ENCODE data around the gene PROK1. TPM values are rescaled to one million over a fixed set of nuclear protein-coding genes. Genes with fewer than 3 reads are reported as not detected.

The PROK1 gene
- total RNA-seq, 1 experiment from 2014 or later: 0.22 TPM

DNA sequence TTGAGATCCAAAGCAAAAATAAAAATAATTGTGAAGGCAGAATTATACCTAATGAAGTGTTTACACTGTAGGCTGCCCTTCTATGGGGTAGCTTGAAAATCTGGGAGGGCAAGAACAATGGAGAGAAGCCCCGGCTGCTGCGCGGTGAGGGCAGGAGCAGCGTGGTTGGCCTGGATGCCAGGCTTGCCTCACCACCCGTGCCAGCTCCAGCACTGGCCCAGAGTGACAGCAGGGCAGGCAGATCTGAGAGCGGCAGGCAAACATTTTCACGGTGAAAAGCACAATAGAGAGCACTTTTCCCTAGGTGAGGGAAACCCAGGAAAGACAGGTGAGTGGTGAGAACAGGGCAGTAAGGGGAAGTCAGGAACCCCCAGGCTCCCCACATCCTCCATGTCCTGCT, 1.4 kb downstream of the PROK1 start:
- Histone ChIP-seq H3K4me1 (ENCODE audit: control insufficient read depth in 1 of 2, insufficient read depth in 2 of 2, low read length in 2 of 2) (no peaks in the 10 kb centered on the region), H2AFZ (ENCODE audit: low read depth, low read length, poor library complexity, severe bottlenecking) (no peak overlapping the region), H3K9ac (ENCODE audit: low read length) (no peak overlapping the region), H3K79me2 (ENCODE audit: insufficient read depth, low read length) (no peaks in the 10 kb centered on the region), H4K20me1 (ENCODE audit: insufficient read depth) (no peaks in the 10 kb centered on the region), H3K27me3 (ENCODE audit: insufficient read depth, low read length) (peaks cover 38% of the 10 kb centered on the region), H3K36me3 (ENCODE audit: control insufficient read depth in 1 of 2, insufficient read depth in 2 of 2, low read length in 2 of 2) (no peaks in the 10 kb centered on the region), H3K27ac (ENCODE audit: low read depth, low read length) (no peak overlapping the region), H3K9me3 (ENCODE audit: control insufficient read depth in 1 of 2, insufficient read depth in 1 of 2, low read depth in 1 of 2, low read length in 2 of 2) (no peaks in the 10 kb centered on the region), H3K9me2 (ENCODE audit: insufficient read depth) (no peaks in the 10 kb centered on the region), H3K4me3 (replicated peaks in 1 of 2; ENCODE audit: low read depth in 1 of 2, low read length in 2 of 2) (no peak overlapping the region), H3K4me2 (ENCODE audit: low read length) (no peak overlapping the region)
- intact Hi-C loops (cut with micrococcal nuclease): no loop called here
- TF ChIP-seq ZNF274 (IDR thresholded peaks at IDR 0.05; ENCODE audit: low read depth, low read length): no peak
- no peak for TF ChIP-seq SRF (IDR thresholded peaks at IDR 0.05; ENCODE audit: low read depth)
- TF ChIP-seq CEBPB (IDR thresholded peaks at IDR 0.05; ENCODE audit: low read depth): no peak
- TF ChIP-seq JUND (IDR thresholded peaks at IDR 0.05): no peak
- no peak for TF ChIP-seq YY1 (IDR thresholded peaks at IDR 0.05; ENCODE audit: extremely low read depth, insufficient replicate concordance, low read depth, low read length)
- no peak for TF ChIP-seq POLR2AphosphoS5 (IDR thresholded peaks at IDR 0.05; ENCODE audit: low read depth, low read length)
- TF ChIP-seq, protein P1, sequence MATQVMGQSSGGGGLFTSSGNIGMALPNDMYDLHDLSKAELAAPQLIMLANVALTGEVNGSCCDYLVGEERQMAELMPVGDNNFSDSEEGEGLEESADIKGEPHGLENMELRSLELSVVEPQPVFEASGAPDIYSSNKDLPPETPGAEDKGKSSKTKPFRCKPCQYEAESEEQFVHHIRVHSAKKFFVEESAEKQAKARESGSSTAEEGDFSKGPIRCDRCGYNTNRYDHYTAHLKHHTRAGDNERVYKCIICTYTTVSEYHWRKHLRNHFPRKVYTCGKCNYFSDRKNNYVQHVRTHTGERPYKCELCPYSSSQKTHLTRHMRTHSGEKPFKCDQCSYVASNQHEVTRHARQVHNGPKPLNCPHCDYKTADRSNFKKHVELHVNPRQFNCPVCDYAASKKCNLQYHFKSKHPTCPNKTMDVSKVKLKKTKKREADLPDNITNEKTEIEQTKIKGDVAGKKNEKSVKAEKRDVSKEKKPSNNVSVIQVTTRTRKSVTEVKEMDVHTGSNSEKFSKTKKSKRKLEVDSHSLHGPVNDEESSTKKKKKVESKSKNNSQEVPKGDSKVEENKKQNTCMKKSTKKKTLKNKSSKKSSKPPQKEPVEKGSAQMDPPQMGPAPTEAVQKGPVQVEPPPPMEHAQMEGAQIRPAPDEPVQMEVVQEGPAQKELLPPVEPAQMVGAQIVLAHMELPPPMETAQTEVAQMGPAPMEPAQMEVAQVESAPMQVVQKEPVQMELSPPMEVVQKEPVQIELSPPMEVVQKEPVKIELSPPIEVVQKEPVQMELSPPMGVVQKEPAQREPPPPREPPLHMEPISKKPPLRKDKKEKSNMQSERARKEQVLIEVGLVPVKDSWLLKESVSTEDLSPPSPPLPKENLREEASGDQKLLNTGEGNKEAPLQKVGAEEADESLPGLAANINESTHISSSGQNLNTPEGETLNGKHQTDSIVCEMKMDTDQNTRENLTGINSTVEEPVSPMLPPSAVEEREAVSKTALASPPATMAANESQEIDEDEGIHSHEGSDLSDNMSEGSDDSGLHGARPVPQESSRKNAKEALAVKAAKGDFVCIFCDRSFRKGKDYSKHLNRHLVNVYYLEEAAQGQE (IDR thresholded peaks at IDR 0.05; ENCODE audit: low read depth): no peak
- TF ChIP-seq EGR1 (IDR thresholded peaks at IDR 0.05; ENCODE audit: low read depth): no peak
- no peak for TF ChIP-seq RAD21 (IDR thresholded peaks at IDR 0.05; ENCODE audit: low read depth)
- TF ChIP-seq ZFX (IDR thresholded peaks at IDR 0.05): no peak
- no peak for TF ChIP-seq ELF1 (IDR thresholded peaks at IDR 0.05; ENCODE audit: borderline replicate concordance, low read depth)
- TF ChIP-seq CBX3 (IDR thresholded peaks at IDR 0.05; ENCODE audit: low read depth): no peak
- no peak for TF ChIP-seq EZH2 (IDR thresholded peaks at IDR 0.05)
- no peak for TF ChIP-seq SIN3A (IDR thresholded peaks at IDR 0.05; ENCODE audit: low read depth)
- ChIA-PET CTCF (interaction anchor here (0.9 kb wide), 1 partner anchor 255 kb away, joined by 3 read pairs; no protein-coding TSS in a partner anchor), RAD21 (ENCODE audit: low non-redundant PET in 1 of 2, low total read pairs in 2 of 2, uncharacterized antibody in 2 of 2, unreplicated experiment in 2 of 2) (no interaction called here), POLR2A (no interaction called here)
- no peak for ATAC-seq
- no peak for DNase-seq (ENCODE audit: low read depth, low spot score)
- BruUV-seq (replicated peaks): no TSS peak

Measured in HCT116 (cell line).